Esophagus muscularis mucosa (tissue), 4 donors: ENCODE data around the gene TNFRSF19. TPM values are rescaled to one million over a fixed set of nuclear protein-coding genes. Genes with fewer than 3 reads are reported as not detected.
"Not testable (repeated sequence)": the region's sequence is repeated elsewhere in the genome, so short reads cannot be mapped to it uniquely, and the experiment has no call there.

Experiments used
- DNase-seq: peaks from one replicate; pipeline ENCODE4 v3.0.0-alpha.2; 2017; ENCODE audit errors: extremely low spot score
- H3K27ac ChIP-seq, 4 donors: fragments of 200-600 bp; sonication (generic); replicated peaks in 1 of 4; 1 replicate in 3 of 4; 2 replicates in 1 of 4; pipeline ENCODE4 v1.5.1; 2016 to 2019; ENCODE audit warnings: mild to moderate bottlenecking in 1 of 4
- H3K27me3 ChIP-seq, 4 donors: fragments of 200-600 bp; sonication (generic); one replicate each; pipeline versions ENCODE4 v1.5.1 to v1.6.0; 2016 to 2019
- H3K36me3 ChIP-seq, 4 donors: fragments of 200-600 bp; sonication (generic); one replicate each; pipeline ENCODE4 v1.5.1; 2016 to 2019
- H3K4me1 ChIP-seq, 4 donors: fragments of 200-600 bp; sonication (generic); one replicate each; pipeline ENCODE4 v1.5.1; 2016 to 2019
- H3K4me3 ChIP-seq, 4 donors: fragments of 200-600 bp; sonication (generic); 1 replicate in 2 of 4; 2 replicates in 2 of 4; pipeline ENCODE4 v1.5.1; 2016 to 2019; ENCODE audit warnings: mild to moderate bottlenecking in 4 of 4, moderate library complexity in 1 of 4
- H3K9me3 ChIP-seq, 4 donors: fragments of 200-600 bp; sonication (generic); 1 replicate in 3 of 4; 2 replicates in 1 of 4; pipeline ENCODE4 v1.5.1; 2016 to 2019
- CTCF ChIP-seq, 3 experiments: fragments of 200-600 bp in 2 of 3; fragments of 450-650 bp in 1 of 3; sonication (generic) in 2 of 3; IDR thresholded peaks; one replicate each; pipeline ENCODE4 v1.5.1; 2017 to 2019; ENCODE audit warnings: antibody characterized with exemption in 3 of 3, mild to moderate bottlenecking in 2 of 3, moderate library complexity in 1 of 3
- EP300 ChIP-seq: sonication (generic); formaldehyde crosslinking; IDR thresholded peaks from one replicate; pipeline ENCODE4 v1.6.1; 2017; ENCODE audit warnings: antibody characterized with exemption
- POLR2A ChIP-seq: fragments of 450-650 bp; IDR thresholded peaks from one replicate; pipeline ENCODE4 v1.6.1; 2017; ENCODE audit warnings: antibody characterized with exemption, moderate library complexity, mild to moderate bottlenecking, low read depth
- POLR2AphosphoS5 ChIP-seq, 2 donors: sonication (generic); formaldehyde crosslinking; IDR thresholded peaks; one replicate each; pipeline ENCODE4 v1.6.1; 2017; ENCODE audit warnings: antibody characterized with exemption in 2 of 2
- WGBS: methylation state at CpG from one replicate; pipeline ENCODE4 v1.1.5; 2018; 5-methylcytosine and 5-hydroxymethylcytosine counted together
- intact Hi-C: fragments of 100-400 bp; cut with DNase I; formaldehyde crosslinking; loops from one replicate; pipeline ENCODE4 v1.15.1; 2023
- total RNA-seq, 4 donors: library from RNA; depleted of rRNA; stranded (reverse); fragments of >200 nt; gene quantifications; one replicate each; pipeline versions ENCODE4 v1.1.0 to v1.2.1, GENCODE V29; 2016

TNFRSF19 gene
- total RNA-seq, 4 donors from 2014 or later, result 3.2 to 5.6 (median 5.0) TPM

GRCh38 chr13:23592596-23592995, 22.4 kb downstream of the TNFRSF19 start:
- Histone ChIP-seq H3K4me3 (no peak overlapping the region), H3K4me1 (no peaks in the 10 kb centered on the region), H3K27me3 (no peaks in the 10 kb centered on the region), H3K36me3 (peaks cover 0 to 19% (median 7%) of the 10 kb centered on the region in 4 donors), H3K27ac (no peak overlapping the region), H3K9me3 (no peaks in the 10 kb centered on the region)
- 91% methylated on average over 5 of the region's 5 CpGs for WGBS
- no peak for DNase-seq
- TF ChIP-seq POLR2AphosphoS5 (IDR thresholded peaks at IDR 0.05) (no peak), POLR2A (no peak), EP300 (no peak), CTCF (IDR thresholded peaks at IDR 0.05) (no peak)
- intact Hi-C loops, result no loop called here

GRCh38 chr13:23593148-23593547, 22.9 kb downstream of the TNFRSF19 start:
- WGBS, result 94% methylated on average over 2 of the region's 2 CpGs
- Histone ChIP-seq H3K27ac (no peak overlapping the region), H3K27me3 (no peaks in the 10 kb centered on the region), H3K4me1 (no peaks in the 10 kb centered on the region), H3K4me3 (no peak overlapping the region), H3K36me3 (peaks cover 0 to 19% (median 7%) of the 10 kb centered on the region in 4 donors), H3K9me3 (no peaks in the 10 kb centered on the region)
- no peak for TF ChIP-seq POLR2AphosphoS5 (IDR thresholded peaks at IDR 0.05)
- TF ChIP-seq CTCF (IDR thresholded peaks at IDR 0.05), result no peak
- TF ChIP-seq EP300, result no peak
- no peak for TF ChIP-seq POLR2A
- intact Hi-C loops, result no loop called here
- no peak for DNase-seq

- H3K27me3 ChIP-seq, DNase-seq, H3K9me3 ChIP-seq, H3K27ac ChIP-seq, H3K4me1 ChIP-seq, intact Hi-C loops, H3K4me3 ChIP-seq: not testable (repeated sequence)
- peaks cover 0 to 19% (median 7%) of the 10 kb centered on the region in 4 donors for H3K36me3 ChIP-seq
- WGBS, result 90% methylated on average over 2 of the region's 2 CpGs
Observed at GRCh38 chr13:23594290-23594689, 24.1 kb downstream of the TNFRSF19 start.

- H3K9me3 ChIP-seq, result no peaks in the 10 kb centered on the region
- intact Hi-C loops, result no loop called here
- H3K4me3 ChIP-seq, result no peak overlapping the region
- no peak overlapping the region for H3K27ac ChIP-seq
- H3K27me3 ChIP-seq, result no peaks in the 10 kb centered on the region
- 90% methylated on average over 1 of the region's 1 CpG for WGBS
- H3K4me1 ChIP-seq, result peaks cover 0 to 8% (median 4%) of the 10 kb centered on the region in 4 donors
- H3K36me3 ChIP-seq, result peaks cover 0 to 19% (median 7%) of the 10 kb centered on the region in 4 donors
- TF ChIP-seq POLR2AphosphoS5 (IDR thresholded peaks at IDR 0.05) (no peak), EP300 (no peak), CTCF (IDR thresholded peaks at IDR 0.05) (no peak), POLR2A (no peak)
- no peak for DNase-seq
Observed at GRCh38 chr13:23598369-23598768, 28.2 kb downstream of the TNFRSF19 start.

GRCh38 chr13:23599083-23599925, 29.1 kb downstream of the TNFRSF19 start:
- 93% methylated on average over 3 of the region's 3 CpGs for WGBS
- Histone ChIP-seq H3K4me1 (peaks cover 0 to 8% (median 4%) of the 10 kb centered on the region in 4 donors), H3K27me3 (no peaks in the 10 kb centered on the region), H3K4me3 (no peak overlapping the region), H3K36me3 (peaks cover 0 to 12% (median 4%) of the 10 kb centered on the region in 4 donors), H3K27ac (no peak overlapping the region), H3K9me3 (no peaks in the 10 kb centered on the region)
- DNase-seq, result no peak
- intact Hi-C loops, result no loop called here
- TF ChIP-seq POLR2AphosphoS5 (IDR thresholded peaks at IDR 0.05) (no peak), EP300 (no peak), POLR2A (no peak), CTCF (IDR thresholded peaks at IDR 0.05) (no peak)
